ENCODE results near the gene KLF16. TPM values are rescaled to one million over a fixed set of nuclear protein-coding genes. Genes with fewer than 3 reads are reported as not detected.
"Not testable (repeated sequence)": the region's sequence is repeated elsewhere in the genome, so short reads cannot be mapped to it uniquely, and the experiment has no call there.

Gene KLF16
- total and polyA plus RNA-seq, 4 experiments from 2014 or later: 0.39 to 19.3 (median 9.6) TPM

DNA sequence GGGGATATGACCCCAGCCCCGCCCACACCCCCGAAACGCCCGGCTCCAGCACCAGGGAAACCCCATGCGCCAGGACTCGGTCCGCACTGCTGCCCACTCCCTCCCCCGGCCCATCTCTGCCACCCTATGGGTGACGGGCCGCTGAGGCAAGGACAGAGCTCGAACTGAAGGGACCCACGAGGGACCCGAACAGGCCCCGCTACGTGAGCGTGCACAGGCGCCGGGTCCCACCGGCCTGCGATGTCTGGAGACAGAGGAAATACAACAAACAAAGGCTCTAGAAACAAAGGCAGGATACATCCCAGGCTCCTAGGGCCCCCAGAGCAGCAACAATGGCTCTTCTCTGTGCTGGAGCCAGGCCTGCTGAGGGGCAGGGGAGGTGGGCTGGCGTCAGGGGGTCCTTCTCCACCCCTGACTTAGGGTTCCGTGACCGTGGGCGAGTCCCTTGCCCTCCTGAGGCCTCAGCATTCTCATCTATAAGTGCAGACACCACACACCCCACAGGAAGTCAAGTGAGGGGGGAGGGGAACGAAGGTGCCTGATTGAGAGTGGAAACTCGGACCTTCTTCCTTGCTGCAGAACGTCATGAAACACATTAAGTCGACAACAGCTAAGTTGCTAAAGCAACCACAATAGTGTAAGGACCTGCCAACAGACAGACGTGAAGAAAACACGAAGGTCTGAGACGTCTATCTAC lies 18.9 kb upstream of the KLF16 start:
- Mint-ChIP-seq H3K36me3 (peaks cover 3 to 23% of the 10 kb centered on the region in 2 donors), H3K4me3 (peak overlapping the region; percentile 98 to 100 (median 100)), H3K27me3 (peaks cover 0 to 3% of the 10 kb centered on the region in 2 donors), H3K9me3 (no peaks in the 10 kb centered on the region), H3K4me1 (peaks cover 13 to 40% (median 28%) of the 10 kb centered on the region in 4 donors), H3K27ac (peak overlapping the region; percentile 98 to 100 (median 99))
- Histone ChIP-seq H3K27ac (ENCODE audit: low read depth, low read length) (peak overlapping the region; percentile 95), H3K36me3 (ENCODE audit: insufficient read depth, low read length) (peaks cover 7% of the 10 kb centered on the region), H3K4me3 (ENCODE audit: low read length in 2 of 2) (peak overlapping the region; percentile 69 to 93), H3K4me1 (ENCODE audit: insufficient read depth, low read length) (peaks cover 42% of the 10 kb centered on the region), H3K9me3 (ENCODE audit: control insufficient read depth in 1 of 2, low read length in 2 of 2) (no peaks in the 10 kb centered on the region), H3K27me3 (ENCODE audit: insufficient read depth, low read length) (no peaks in the 10 kb centered on the region)
- DNase-seq: peak; percentile 82 to 95 (median 85)
- ChIA-PET CTCF (ENCODE audit: partially characterized antibody) (interaction anchor here (0.6 to 1.7 kb wide), 5 partner anchors 10 to 29 kb away, joined by 3 to 6 read pairs (median 3); no protein-coding TSS in a partner anchor), POLR2A (ENCODE audit: partially characterized antibody) (interaction anchor here (0.7 to 7.8 kb wide), 9 partner anchors 11 to 201 kb away, joined by 3 to 81 read pairs (median 7); partner anchors contain the start of genes ADAT3, CSNK1G2 and SCAMP4)
- intact Hi-C loops (cut with micrococcal nuclease): loop anchor here (2.0 kb wide), 1 partner anchor 33 kb away; the partner anchor contains the start of gene REXO1

DNA sequence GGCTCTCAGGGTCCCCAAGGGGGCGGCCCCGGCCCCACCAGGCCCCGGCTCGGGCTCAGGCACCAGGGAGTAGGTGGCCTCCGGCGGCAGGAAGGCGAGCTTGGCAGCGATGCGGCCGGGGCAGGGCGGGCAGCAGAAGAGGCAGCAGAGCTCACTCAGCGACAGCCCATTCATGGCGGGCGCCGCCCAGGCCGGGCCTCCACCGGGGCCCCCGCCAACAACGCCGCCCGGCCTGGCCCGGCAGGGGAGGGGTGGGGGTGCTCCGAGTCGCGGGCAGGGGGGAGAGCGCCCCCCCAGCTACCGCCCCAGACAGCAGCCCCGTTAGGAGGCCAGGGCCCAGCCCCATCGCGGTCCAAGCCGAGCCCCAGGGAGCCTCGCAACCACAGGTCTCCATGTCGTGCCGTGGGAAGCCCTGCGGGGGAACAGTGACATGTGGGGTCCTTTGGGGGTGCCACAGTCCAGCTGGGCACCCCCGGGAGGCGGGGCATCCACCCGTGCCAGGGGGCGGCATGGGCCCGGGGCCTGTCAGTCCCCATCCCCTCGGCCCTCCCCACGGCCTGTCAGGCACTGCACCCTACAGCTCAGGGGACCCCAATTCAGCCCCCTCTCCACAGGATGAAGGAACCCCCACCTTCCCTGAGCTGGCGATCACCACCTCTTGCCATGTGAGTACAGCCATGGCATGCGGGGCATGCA lies 18.2 kb upstream of the KLF16 start:
- not testable (repeated sequence) for H3K9me3 Mint-ChIP-seq; H3K9me3 ChIP-seq (ENCODE audit: control insufficient read depth in 1 of 2, low read length in 2 of 2); H3K27me3 ChIP-seq (ENCODE audit: insufficient read depth, low read length); H3K36me3 ChIP-seq (ENCODE audit: insufficient read depth, low read length); DNase-seq; H3K27me3 Mint-ChIP-seq
- ChIA-PET CTCF (ENCODE audit: partially characterized antibody) (interaction anchor here (0.6 to 1.7 kb wide), 5 partner anchors 11 to 49 kb away, joined by 3 to 6 read pairs (median 3); no protein-coding TSS in a partner anchor), POLR2A (ENCODE audit: partially characterized antibody) (interaction anchor here (1.4 to 7.8 kb wide), 4 partner anchors 15 to 25 kb away, joined by 3 to 81 read pairs (median 34); no protein-coding TSS in a partner anchor)
- Mint-ChIP-seq H3K36me3 (peaks cover 3 to 25% of the 10 kb centered on the region in 2 donors), H3K4me3 (peak overlapping the region; percentile 98 to 100 (median 100)), H3K27ac (peak overlapping the region; percentile 98 to 100 (median 99)), H3K4me1 (peaks cover 13 to 38% (median 28%) of the 10 kb centered on the region in 4 donors)
- peak overlapping the region in 1 of 2 donors; percentile 69 for H3K4me3 ChIP-seq (ENCODE audit: low read length in 2 of 2)
- peak overlapping the region; percentile 95 for H3K27ac ChIP-seq (ENCODE audit: low read depth, low read length)
- peaks cover 44% of the 10 kb centered on the region for H3K4me1 ChIP-seq (ENCODE audit: insufficient read depth, low read length)
- intact Hi-C loops (cut with micrococcal nuclease): loop anchor here (2.0 kb wide), 1 partner anchor 33 kb away; the partner anchor contains the start of gene REXO1

GRCh38 chr19:1880611-1881392 lies 17.4 kb upstream of the KLF16 start:
- Mint-ChIP-seq H3K4me1 (peaks cover 14 to 43% (median 31%) of the 10 kb centered on the region in 4 donors), H3K27me3 (peaks cover 0 to 3% of the 10 kb centered on the region in 2 donors), H3K9me3 (no peaks in the 10 kb centered on the region), H3K4me3 (peak overlapping the region in 5 of 8 donors; percentile 16 to 54 (median 21)), H3K36me3 (peaks cover 3 to 30% of the 10 kb centered on the region in 2 donors), H3K27ac (peak overlapping the region; percentile 32 to 70 (median 53))
- H3K4me3 ChIP-seq (ENCODE audit: low read length in 2 of 2): no peak overlapping the region
- intact Hi-C loops (cut with micrococcal nuclease): no loop called here
- H3K9me3 ChIP-seq (ENCODE audit: control insufficient read depth in 1 of 2, low read length in 2 of 2): no peaks in the 10 kb centered on the region
- peaks cover 7% of the 10 kb centered on the region for H3K36me3 ChIP-seq (ENCODE audit: insufficient read depth, low read length)
- DNase-seq: no peak
- H3K4me1 ChIP-seq (ENCODE audit: insufficient read depth, low read length): peaks cover 48% of the 10 kb centered on the region
- peak overlapping the region; percentile 43 for H3K27ac ChIP-seq (ENCODE audit: low read depth, low read length)
- no peaks in the 10 kb centered on the region for H3K27me3 ChIP-seq (ENCODE audit: insufficient read depth, low read length)
- POLR2A ChIA-PET (ENCODE audit: partially characterized antibody): interaction anchor here (5.3 to 7.8 kb wide), 2 partner anchors 17 to 24 kb away, joined by 41 to 81 read pairs; no protein-coding TSS in a partner anchor
- CTCF ChIA-PET (ENCODE audit: partially characterized antibody): interaction anchor here (0.6 kb wide), 1 partner anchor 50 kb away, joined by 3 read pairs; no protein-coding TSS in a partner anchor

- H3K27me3 Mint-ChIP-seq; DNase-seq; POLR2A ChIA-PET (ENCODE audit: partially characterized antibody); H3K27ac ChIP-seq (ENCODE audit: low read depth, low read length); H3K4me3 ChIP-seq (ENCODE audit: low read length in 2 of 2); H3K9me3 ChIP-seq (ENCODE audit: control insufficient read depth in 1 of 2, low read length in 2 of 2); H3K36me3 ChIP-seq (ENCODE audit: insufficient read depth, low read length); H3K27me3 ChIP-seq (ENCODE audit: insufficient read depth, low read length); intact Hi-C loops (cut with micrococcal nuclease); H3K9me3 Mint-ChIP-seq: not testable (repeated sequence)
- CTCF ChIA-PET (ENCODE audit: partially characterized antibody): interaction anchor here (0.5 kb wide), 1 partner anchor 13 kb away, joined by 3 read pairs; no protein-coding TSS in a partner anchor
- peaks cover 17 to 48% (median 36%) of the 10 kb centered on the region in 4 donors for H3K4me1 Mint-ChIP-seq
- peak overlapping the region in 1 of 8 donors; percentile 52 for H3K4me3 Mint-ChIP-seq
- peaks cover 44% of the 10 kb centered on the region for H3K4me1 ChIP-seq (ENCODE audit: insufficient read depth, low read length)
- H3K27ac Mint-ChIP-seq: peak overlapping the region in 5 of 7 donors; percentile 22 to 70 (median 42)
- peaks cover 3 to 35% of the 10 kb centered on the region in 2 donors for H3K36me3 Mint-ChIP-seq
Measured at GRCh38 chr19:1879982-1880381, 16.6 kb upstream of the KLF16 start.

DNA sequence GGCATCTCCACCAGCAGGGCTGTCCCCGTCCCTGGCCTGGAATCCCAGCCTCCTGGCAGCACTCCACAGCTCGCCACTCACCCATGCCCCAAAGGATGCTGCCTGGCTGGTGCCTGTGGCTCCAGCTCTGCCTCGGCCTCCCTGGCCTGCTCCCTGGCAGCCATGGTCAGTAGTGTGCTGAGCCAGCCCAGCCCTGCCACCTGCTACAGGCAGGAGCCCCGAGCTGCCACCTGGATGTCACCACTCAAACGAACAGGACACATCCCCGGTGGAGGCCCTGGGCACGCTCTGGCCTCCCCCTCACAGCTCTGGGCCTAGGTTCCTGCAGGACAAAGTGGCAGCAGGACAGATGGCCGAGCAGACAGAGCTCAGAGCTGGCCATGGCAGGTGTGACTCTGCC lies 15.2 kb upstream of the KLF16 start:
- H3K4me3 ChIP-seq (ENCODE audit: low read length in 2 of 2); POLR2A ChIA-PET (ENCODE audit: partially characterized antibody); H3K9me3 ChIP-seq (ENCODE audit: control insufficient read depth in 1 of 2, low read length in 2 of 2); H3K9me3 Mint-ChIP-seq; intact Hi-C loops (cut with micrococcal nuclease); H3K36me3 ChIP-seq (ENCODE audit: insufficient read depth, low read length); H3K27me3 ChIP-seq (ENCODE audit: insufficient read depth, low read length); H3K27ac ChIP-seq (ENCODE audit: low read depth, low read length); DNase-seq; CTCF ChIA-PET (ENCODE audit: partially characterized antibody); H3K27me3 Mint-ChIP-seq: not testable (repeated sequence)
- peak overlapping the region in 3 of 7 donors; percentile 36 to 48 (median 38) for H3K27ac Mint-ChIP-seq
- peak overlapping the region in 2 of 8 donors; percentile 17 to 25 for H3K4me3 Mint-ChIP-seq
- H3K36me3 Mint-ChIP-seq: peaks cover 6 to 32% of the 10 kb centered on the region in 2 donors
- peaks cover 48% of the 10 kb centered on the region for H3K4me1 ChIP-seq (ENCODE audit: insufficient read depth, low read length)
- H3K4me1 Mint-ChIP-seq: peaks cover 21 to 51% (median 36%) of the 10 kb centered on the region in 4 donors

GRCh38 chr19:1877280-1877660 lies 13.9 kb upstream of the KLF16 start:
- ChIA-PET CTCF (ENCODE audit: partially characterized antibody) (interaction anchor here (1.6 to 2.9 kb wide), 2 partner anchors 11 to 13 kb away, joined by 4 to 9 read pairs; no protein-coding TSS in a partner anchor), POLR2A (ENCODE audit: partially characterized antibody) (interaction anchor here (1.1 to 4.1 kb wide), 6 partner anchors 8 to 53 kb away, joined by 4 to 60 read pairs (median 26); partner anchors contain the start of genes ABHD17A and KLF16)
- H3K27ac ChIP-seq (ENCODE audit: low read depth, low read length); H3K27me3 Mint-ChIP-seq; H3K27ac Mint-ChIP-seq; H3K36me3 ChIP-seq (ENCODE audit: insufficient read depth, low read length); H3K9me3 Mint-ChIP-seq; H3K4me3 ChIP-seq (ENCODE audit: low read length in 2 of 2); intact Hi-C loops (cut with micrococcal nuclease); H3K27me3 ChIP-seq (ENCODE audit: insufficient read depth, low read length); DNase-seq; H3K9me3 ChIP-seq (ENCODE audit: control insufficient read depth in 1 of 2, low read length in 2 of 2); H3K4me3 Mint-ChIP-seq: not testable (repeated sequence)
- peaks cover 49% of the 10 kb centered on the region for H3K4me1 ChIP-seq (ENCODE audit: insufficient read depth, low read length)
- Mint-ChIP-seq H3K4me1 (peaks cover 13 to 45% (median 23%) of the 10 kb centered on the region in 4 donors), H3K36me3 (peaks cover 3 to 25% of the 10 kb centered on the region in 2 donors)

All from CD4-positive, alpha-beta memory T cell (primary cell).